HG02884 (cell line): Measurements from ENCODE around the gene SAMD1.

ENCODE experiments used
- ATAC-seq: cut with Tn5 transposase; IDR thresholded peaks from one replicate; pipeline ENCODE4 v1.9.1; 2021; ENCODE audit warnings: mild to moderate bottlenecking, moderate library complexity; ENCODE audit not compliant: unreplicated experiment

Gene SAMD1

GRCh38 chr19:14090509-14091080, at the start of gene SAMD1:
Gene SAMD1, minus strand, starts transcription at chr19:14090751.
- peak; percentile 35 for ATAC-seq

GRCh38 chr19:14139944-14140343, 49.4 kb upstream of the SAMD1 start:
- ATAC-seq, result no peak

GRCh38 chr19:14138576-14139265, 48.2 kb upstream of the SAMD1 start:
- ATAC-seq, result no peak

GRCh38 chr19:14136509-14137281, 46.1 kb upstream of the SAMD1 start, which contains the start of gene ASF1B:
Gene ASF1B, minus strand, starts transcription at chr19:14136589. Its CDS starts 133 bp downstream, at chr19:14136456.
- ATAC-seq, result peak; percentile 75

- ATAC-seq, result no peak
Measured at GRCh38 chr19:14135985-14136508, 45.5 kb upstream of the SAMD1 start.

- ATAC-seq, result no peak
Measured at GRCh38 chr19:14135355-14135754, 44.8 kb upstream of the SAMD1 start.

- no peak for ATAC-seq
Measured at GRCh38 chr19:14127929-14128509, 37.5 kb upstream of the SAMD1 start.

- ATAC-seq, result no peak
Measured at GRCh38 chr19:14127176-14127575, 36.6 kb upstream of the SAMD1 start.

- ATAC-seq, result no peak
Measured at GRCh38 chr19:14122924-14123323, 32.4 kb upstream of the SAMD1 start.

- ATAC-seq, result no peak
Measured at GRCh38 chr19:14120497-14120780, 29.9 kb upstream of the SAMD1 start.

- ATAC-seq, result no peak
Measured at GRCh38 chr19:14119644-14120496, 29.3 kb upstream of the SAMD1 start.

- ATAC-seq, result no peak
Measured at GRCh38 chr19:14119146-14119545, 28.6 kb upstream of the SAMD1 start.

GRCh38 chr19:14118165-14119051, 27.9 kb upstream of the SAMD1 start:
- ATAC-seq, result no peak

GRCh38 chr19:14117668-14118164, 27.2 kb upstream of the SAMD1 start, which contains the start of gene PRKACA:
Gene PRKACA, minus strand, starts transcription at chr19:14117762. Its CDS starts 215 bp downstream, at chr19:14117547.
- ATAC-seq, result peak; percentile 91

- no peak for ATAC-seq
Measured at GRCh38 chr19:14116918-14117578, 26.5 kb upstream of the SAMD1 start.

GRCh38 chr19:14116525-14116917, 26.0 kb upstream of the SAMD1 start:
- no peak for ATAC-seq

GRCh38 chr19:14115756-14116155, 25.2 kb upstream of the SAMD1 start:
- ATAC-seq, result no peak

- ATAC-seq, result no peak
Measured at GRCh38 chr19:14114854-14115253, 24.3 kb upstream of the SAMD1 start.

- ATAC-seq, result no peak
Measured at GRCh38 chr19:14114439-14114838, 23.9 kb upstream of the SAMD1 start.
